ENCODE results near the gene OGDHL.

OGDHL gene

GRCh38 chr10:49688261-49688846 is 73.8 kb downstream of the OGDHL start:
- no peak for DNase-seq

- no peak for DNase-seq
These were observed 75.5 kb downstream of the OGDHL start for GRCh38 chr10:49686651-49687050.
